Brain microvascular endothelial cell (primary cell): ENCODE measurements around the gene GMDS.
A peak's percentile ranks its signal among the peaks of the same experiment; 100 is the strongest.

Source experiments
- DNase-seq: peaks from one replicate; pipeline ENCODE4 v3.0.0-alpha.2; 2020
- H3K27ac ChIP-seq: fragments of 250-450 bp; sonication (Bioruptor Pico); 2 replicates; pipeline ENCODE4 v1.5.1; 2020; ENCODE audit warnings: mild to moderate bottlenecking, moderate library complexity
- H3K27me3 ChIP-seq: fragments of 250-450 bp; sonication (Bioruptor Pico); replicated peaks from 2 replicates; pipeline ENCODE4 v1.5.1; 2020; ENCODE audit warnings: mild to moderate bottlenecking
- H3K36me3 ChIP-seq: fragments of 250-450 bp; sonication (Bioruptor Pico); replicated peaks from 2 replicates; pipeline ENCODE4 v1.5.1; 2020; ENCODE audit warnings: mild to moderate bottlenecking
- H3K4me3 ChIP-seq: 2 replicates; pipeline ENCODE4 v1.5.1; 2011; ENCODE audit warnings: low read depth, mild to moderate bottlenecking, control low read depth, low read length, moderate library complexity
- in situ Hi-C: cut with HindIII; loops from 2 replicates; pipeline ENCODE4 v1.10.0; 2017; ENCODE audit warnings: low sequenced_read_pairs, low pct_ligation_motif_present
- TF ChIP-seq, protein P1 (sequence below): IDR thresholded peaks from 2 replicates; pipeline ENCODE4 v1.5.1; 2011; ENCODE audit warnings: low read depth, mild to moderate bottlenecking, moderate library complexity, low read length, control low read depth, inconsistent platforms; ENCODE audit errors: missing control alignments

GMDS gene

DNA sequence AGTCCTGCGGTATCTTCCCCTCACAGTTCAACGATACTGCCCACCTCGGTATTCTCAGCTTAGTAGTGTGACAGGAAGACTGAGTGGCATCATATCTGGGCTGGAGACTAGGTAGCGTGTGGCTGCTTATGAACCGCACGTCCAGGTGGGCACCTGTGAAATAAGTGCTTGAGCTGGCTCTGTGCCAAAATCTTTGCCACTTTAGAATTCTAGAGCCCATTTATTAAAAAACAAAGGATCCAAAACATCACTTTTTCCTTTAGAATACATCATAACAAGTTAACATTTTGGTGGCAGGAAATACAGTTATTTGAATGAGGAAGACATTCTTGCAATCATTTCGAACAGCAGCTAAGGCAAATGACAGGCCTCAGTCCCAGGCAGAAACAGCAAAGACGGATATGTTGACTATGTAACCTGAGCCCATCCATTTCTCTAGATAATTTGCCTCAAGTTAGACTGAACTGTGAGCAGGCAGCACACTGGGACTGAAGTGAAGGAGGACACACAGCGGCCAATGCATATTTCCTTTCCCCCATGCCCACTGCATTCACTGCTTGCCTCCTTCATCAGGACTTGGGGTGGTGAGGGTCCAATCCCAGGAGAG, 136.6 kb downstream of the GMDS start:
- DNase-seq: no peak
- in situ Hi-C loops: loop anchor here (25.0 kb wide), 1 partner anchor 497 kb away; the partner anchor contains the start of gene FOXC1

DNA sequence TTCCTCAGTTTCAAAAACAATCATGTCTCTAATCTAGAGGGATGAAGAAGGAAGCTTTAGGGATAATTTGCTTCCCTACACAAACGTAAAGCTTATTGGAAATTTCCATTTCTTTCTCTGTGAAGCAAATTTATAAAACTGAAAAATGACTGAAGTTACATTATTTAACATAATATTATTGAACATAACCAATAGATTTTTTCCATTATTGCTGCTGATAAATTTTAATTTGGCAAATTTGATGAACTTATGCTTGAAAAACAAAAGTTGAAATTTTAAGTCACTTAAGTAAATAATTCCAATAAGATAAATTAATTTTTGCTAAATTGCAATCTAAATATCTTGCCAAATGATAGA, 140.9 kb downstream of the GMDS start:
- Histone ChIP-seq H3K27ac (no peak overlapping the region), H3K4me3 (no peak overlapping the region), H3K36me3 (no peaks in the 10 kb centered on the region), H3K27me3 (no peaks in the 10 kb centered on the region)
- DNase-seq: no peak
- TF ChIP-seq, protein P1, sequence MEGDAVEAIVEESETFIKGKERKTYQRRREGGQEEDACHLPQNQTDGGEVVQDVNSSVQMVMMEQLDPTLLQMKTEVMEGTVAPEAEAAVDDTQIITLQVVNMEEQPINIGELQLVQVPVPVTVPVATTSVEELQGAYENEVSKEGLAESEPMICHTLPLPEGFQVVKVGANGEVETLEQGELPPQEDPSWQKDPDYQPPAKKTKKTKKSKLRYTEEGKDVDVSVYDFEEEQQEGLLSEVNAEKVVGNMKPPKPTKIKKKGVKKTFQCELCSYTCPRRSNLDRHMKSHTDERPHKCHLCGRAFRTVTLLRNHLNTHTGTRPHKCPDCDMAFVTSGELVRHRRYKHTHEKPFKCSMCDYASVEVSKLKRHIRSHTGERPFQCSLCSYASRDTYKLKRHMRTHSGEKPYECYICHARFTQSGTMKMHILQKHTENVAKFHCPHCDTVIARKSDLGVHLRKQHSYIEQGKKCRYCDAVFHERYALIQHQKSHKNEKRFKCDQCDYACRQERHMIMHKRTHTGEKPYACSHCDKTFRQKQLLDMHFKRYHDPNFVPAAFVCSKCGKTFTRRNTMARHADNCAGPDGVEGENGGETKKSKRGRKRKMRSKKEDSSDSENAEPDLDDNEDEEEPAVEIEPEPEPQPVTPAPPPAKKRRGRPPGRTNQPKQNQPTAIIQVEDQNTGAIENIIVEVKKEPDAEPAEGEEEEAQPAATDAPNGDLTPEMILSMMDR: no peak
- in situ Hi-C loops: loop anchor here (25.0 kb wide), 1 partner anchor 492 kb away; the partner anchor contains the start of gene FOXC1

More for the DNA sequence above, 136.6 kb downstream of the GMDS start:
- Histone ChIP-seq H3K27me3 (no peaks in the 10 kb centered on the region), H3K27ac (no peak overlapping the region), H3K4me3 (no peak overlapping the region), H3K36me3 (no peaks in the 10 kb centered on the region)
- TF ChIP-seq, protein P1: no peak

DNA sequence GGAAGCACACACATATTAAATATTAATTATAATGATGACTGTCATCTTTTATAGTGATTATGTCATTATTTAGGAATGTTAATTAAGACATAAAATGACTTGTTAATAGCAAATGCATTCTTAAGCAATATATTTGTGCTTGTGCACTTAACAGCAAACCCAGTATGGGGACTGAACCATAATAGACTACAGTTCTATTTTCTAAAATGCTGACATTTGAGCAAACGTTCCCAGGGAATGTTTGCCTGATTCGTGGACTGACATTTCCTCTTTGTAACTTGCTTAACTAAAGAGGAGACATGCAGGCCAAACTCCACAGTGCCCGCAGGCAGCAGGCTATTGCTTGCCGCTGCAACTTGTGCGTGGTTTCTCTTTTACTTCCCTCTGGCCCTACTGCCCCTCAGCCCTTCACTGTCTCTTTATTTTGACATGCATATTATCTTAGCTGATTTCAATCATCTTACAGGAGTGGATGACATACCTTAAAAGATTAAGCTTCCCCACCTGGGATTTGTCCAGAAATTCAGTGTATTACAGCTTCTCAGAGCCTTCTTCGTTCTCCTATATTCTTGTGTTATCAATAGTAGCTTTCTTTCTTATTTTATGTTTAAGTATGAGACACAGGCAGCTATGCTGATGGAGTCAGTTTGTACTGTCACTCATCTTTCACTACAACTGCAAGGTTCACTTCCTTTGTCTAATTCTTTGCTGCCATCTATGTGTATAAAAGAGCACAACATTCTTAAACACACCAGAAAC, 141.5 kb downstream of the GMDS start:
- Histone ChIP-seq H3K27ac (peak overlapping the region; percentile 8), H3K36me3 (no peaks in the 10 kb centered on the region), H3K4me3 (no peak overlapping the region), H3K27me3 (no peaks in the 10 kb centered on the region)
- TF ChIP-seq, protein P1: peak; percentile 42
- peak; percentile 25 for DNase-seq
- in situ Hi-C loops: loop anchor here (25.0 kb wide), 1 partner anchor 492 kb away; the partner anchor contains the start of gene FOXC1

- in situ Hi-C loops: loop anchor here (25.0 kb wide), 1 partner anchor 491 kb away; the partner anchor contains the start of gene FOXC1
- no peak overlapping the region for H3K27ac ChIP-seq
- no peak for DNase-seq
- TF ChIP-seq, protein P1: no peak
- no peaks in the 10 kb centered on the region for H3K36me3 ChIP-seq
- no peak overlapping the region for H3K4me3 ChIP-seq
- no peaks in the 10 kb centered on the region for H3K27me3 ChIP-seq
Measured at GRCh38 chr6:2102966-2103365, 142.4 kb downstream of the GMDS start.

DNA sequence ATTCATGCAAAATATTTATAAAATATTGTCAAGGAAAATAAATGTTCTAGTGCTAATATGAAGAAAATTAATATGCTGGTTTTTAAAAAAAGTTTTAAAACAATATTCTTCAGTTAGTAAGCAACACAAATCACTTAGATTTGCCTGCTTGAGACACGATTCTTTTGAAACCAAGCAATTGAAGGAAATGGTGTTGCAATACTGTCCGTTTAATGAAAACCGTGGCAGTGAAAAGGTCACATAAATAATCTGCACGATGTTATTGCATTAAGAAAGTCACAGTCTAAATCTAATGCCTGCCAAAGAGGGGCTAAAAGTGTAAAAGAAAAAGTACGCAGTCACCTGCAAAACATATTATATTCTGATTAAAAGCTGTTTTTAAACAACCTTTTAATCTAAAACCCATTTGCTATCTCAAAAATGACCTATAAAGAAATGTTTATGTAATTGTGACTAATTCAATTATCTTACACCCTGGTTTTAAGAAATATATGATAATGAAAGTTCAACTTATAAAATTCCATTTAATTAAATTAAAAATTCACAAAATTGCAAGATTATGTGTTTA, 143.0 kb downstream of the GMDS start:
- TF ChIP-seq, protein P1: no peak
- in situ Hi-C loops: loop anchor here (25.0 kb wide), 1 partner anchor 490 kb away; the partner anchor contains the start of gene FOXC1
- Histone ChIP-seq H3K27ac (no peak overlapping the region), H3K36me3 (no peaks in the 10 kb centered on the region), H3K27me3 (no peaks in the 10 kb centered on the region), H3K4me3 (no peak overlapping the region)
- DNase-seq: no peak
